GM23338 (cell line): ENCODE results near the gene ABHD5. TPM values are rescaled to one million over a fixed set of nuclear protein-coding genes. Genes with fewer than 3 reads are reported as not detected.

Experiments used
- ATAC-seq: fragments of 200-7000 bp; cut with Tn5 transposase; 3 replicates; pipeline ENCODE4 v1.9.1; 2020
- DNase-seq: peaks from one replicate; pipeline ENCODE4 v3.0.0-alpha.2; 2015; ENCODE audit warnings: low spot score
- H2AFZ ChIP-seq: fragments of 200-600 bp; sonication (generic); 2 replicates; pipeline ENCODE4 v1.8.0; 2016; ENCODE audit warnings: antibody characterized with exemption, mild to moderate bottlenecking, moderate library complexity
- H3F3A ChIP-seq: fragments of 200-600 bp; sonication (generic); replicated peaks from 2 replicates; pipeline ENCODE4 v1.8.0; 2017; ENCODE audit warnings: antibody characterized with exemption, mixed run types, low read depth
- H3K27ac ChIP-seq: fragments of 200-600 bp; sonication (generic); 2 replicates; pipeline ENCODE4 v1.6.1; 2016; ENCODE audit warnings: low read depth
- H3K27me3 ChIP-seq: fragments of 200-600 bp; sonication (generic); 2 replicates; pipeline ENCODE4 v1.8.0; 2016; ENCODE audit warnings: mild to moderate bottlenecking, mixed run types, moderate library complexity; ENCODE audit not compliant: insufficient read depth
- H3K36me3 ChIP-seq: fragments of 200-600 bp; sonication (generic); 2 replicates; pipeline ENCODE4 v1.8.0; 2016; ENCODE audit warnings: mild to moderate bottlenecking; ENCODE audit not compliant: insufficient read depth
- H3K4me1 ChIP-seq: fragments of 200-600 bp; sonication (generic); 2 replicates; pipeline ENCODE4 v1.8.0; 2016; ENCODE audit warnings: mild to moderate bottlenecking, moderate library complexity; ENCODE audit not compliant: insufficient read depth
- H3K4me2 ChIP-seq: fragments of 200-600 bp; sonication (generic); 2 replicates; pipeline ENCODE4 v1.7.1; 2017; ENCODE audit warnings: mixed run types
- H3K4me3 ChIP-seq: fragments of 200-600 bp; sonication (generic); 2 replicates; pipeline ENCODE4 v1.6.1; 2016; ENCODE audit warnings: mixed run types
- H3K79me2 ChIP-seq: fragments of 200-600 bp; sonication (generic); replicated peaks from 2 replicates; pipeline ENCODE4 v1.8.0; 2017; ENCODE audit warnings: mild to moderate bottlenecking; ENCODE audit not compliant: insufficient read depth
- H3K9me2 ChIP-seq: fragments of 200-600 bp; sonication (generic); 2 replicates; pipeline ENCODE4 v1.8.0; 2017; ENCODE audit not compliant: insufficient read depth
- H4K20me1 ChIP-seq: fragments of 200-600 bp; sonication (generic); replicated peaks from 2 replicates; pipeline ENCODE4 v1.8.0; 2017; ENCODE audit warnings: mild to moderate bottlenecking; ENCODE audit not compliant: insufficient read depth
- H3K27ac Mint-ChIP-seq: 2 replicates; pipeline ENCODE4 v1.8.0; 2020; ENCODE audit warnings: inconsistent platforms, mild to moderate bottlenecking, moderate library complexity, mixed read lengths
- H3K27me3 Mint-ChIP-seq: 3 replicates; pipeline ENCODE4 v1.8.0; 2022; ENCODE audit warnings: low read depth, mild to moderate bottlenecking, moderate library complexity, mixed read lengths, inconsistent platforms; ENCODE audit not compliant: insufficient read depth, poor library complexity
- H3K36me3 Mint-ChIP-seq: 3 replicates; pipeline ENCODE4 v1.8.0; 2021; ENCODE audit warnings: low read depth, mild to moderate bottlenecking, inconsistent platforms, moderate library complexity, mixed read lengths
- H3K4me1 Mint-ChIP-seq: 3 replicates; pipeline ENCODE4 v1.8.0; 2020; ENCODE audit warnings: mild to moderate bottlenecking, inconsistent platforms, mixed read lengths
- H3K4me3 Mint-ChIP-seq: 3 replicates; pipeline ENCODE4 v1.8.0; 2021; ENCODE audit warnings: moderate library complexity, mild to moderate bottlenecking, inconsistent platforms, mixed read lengths
- H3K9me3 Mint-ChIP-seq: 3 replicates; pipeline ENCODE4 v1.8.0; 2020; ENCODE audit warnings: moderate library complexity, mild to moderate bottlenecking, inconsistent platforms, mixed read lengths
- CREB1 ChIP-seq: fragments of 250-450 bp; sonication (Bioruptor Pico); IDR thresholded peaks from 2 replicates; pipeline ENCODE4 v1.5.0; 2020; ENCODE audit warnings: low read depth, mild to moderate bottlenecking, moderate library complexity
- CTCF ChIP-seq, 2 experiments: fragments of 200-600 bp in 1 of 2; sonication (generic) in 1 of 2; conservative IDR thresholded peaks; 2 replicates each; pipeline versions ENCODE4 v1.5.1 to v1.6.1; 2016 to 2017; ENCODE audit warnings: antibody characterized with exemption in 2 of 2, low read depth in 2 of 2, mild to moderate bottlenecking in 2 of 2, moderate library complexity in 1 of 2
- ETS1 ChIP-seq: IDR thresholded peaks from 2 replicates; pipeline ENCODE4 v1.6.1; 2016; ENCODE audit warnings: antibody characterized with exemption
- EZH2 ChIP-seq: fragments of 200-600 bp; sonication (generic); IDR thresholded peaks from one replicate; pipeline ENCODE4 v1.8.0; 2017; ENCODE audit warnings: antibody characterized with exemption, mild to moderate bottlenecking, low read depth; ENCODE audit not compliant: unreplicated experiment
- EZH2phosphoT487 ChIP-seq: fragments of 200-600 bp; sonication (generic); IDR thresholded peaks from one replicate; pipeline ENCODE4 v1.8.1; 2018; ENCODE audit warnings: antibody characterized with exemption; ENCODE audit not compliant: unreplicated experiment
- JUNB ChIP-seq: IDR thresholded peaks from one replicate; pipeline ENCODE4 v1.6.1; 2016; ENCODE audit warnings: antibody characterized with exemption; ENCODE audit not compliant: unreplicated experiment
- NANOG ChIP-seq: IDR thresholded peaks from 2 replicates; pipeline ENCODE4 v1.6.1; 2016; ENCODE audit warnings: antibody characterized with exemption, borderline replicate concordance
- POLR2AphosphoS5 ChIP-seq: IDR thresholded peaks from 2 replicates; pipeline ENCODE4 v1.6.1; 2016; ENCODE audit warnings: antibody characterized with exemption, low read depth
- STAT1 ChIP-seq: IDR thresholded peaks from one replicate; pipeline ENCODE4 v1.6.1; 2016; ENCODE audit warnings: antibody characterized with exemption; ENCODE audit not compliant: unreplicated experiment
- ZNF331 ChIP-seq: fragments of 250-450 bp; sonication (Bioruptor Pico); IDR thresholded peaks from 2 replicates; pipeline ENCODE4 v1.5.0; 2020; ENCODE audit warnings: low read depth, mild to moderate bottlenecking, moderate library complexity
- ZNF462 ChIP-seq: fragments of 250-450 bp; sonication (Bioruptor Pico); IDR thresholded peaks from 2 replicates; pipeline ENCODE4 v1.5.0; 2020; ENCODE audit warnings: mild to moderate bottlenecking, moderate library complexity
- polyA plus RNA-seq: library from polyadenylated mRNA; unstranded; fragments of >200 nt; fragmentation: Nextera tagmentation; extraction: Ambion mirVana; gene quantifications from 2 replicates; pipeline ENCODE4 v1.2.1, GENCODE V29; 2016
- total RNA-seq: library from RNA; depleted of rRNA; stranded (reverse); fragments of >200 nt; shearing (Covaris generic); gene quantifications from 2 replicates; pipeline ENCODE4 v1.2.3, GENCODE V29; 2014

The ABHD5 gene
- total and polyA plus RNA-seq, 2 experiments from 2014 or later = 12.1 to 12.3 TPM

- no peak for TF ChIP-seq CTCF (conservative IDR thresholded peaks at IDR 0.05; ENCODE audit: low read depth in 2 of 2)
Observed at GRCh38 chr3:43774799-43775198, 84.1 kb downstream of the ABHD5 start (continued).

- Histone ChIP-seq H3K36me3 (no peaks in the 10 kb centered on the region), H3K79me2 (no peaks in the 10 kb centered on the region), H3K27ac (no peak overlapping the region), H4K20me1 (no peaks in the 10 kb centered on the region), H3K4me3 (no peak overlapping the region), H3K4me1 (no peaks in the 10 kb centered on the region), H3K27me3 (no peaks in the 10 kb centered on the region), H3K4me2 (no peak overlapping the region), H3F3A (no peaks in the 10 kb centered on the region), H3K9me2 (peaks cover 3% of the 10 kb centered on the region), H2AFZ (no peak overlapping the region)
- no peaks in the 10 kb centered on the region for H3K36me3 Mint-ChIP-seq
- no peak for DNase-seq
- H3K9me3 Mint-ChIP-seq = no peaks in the 10 kb centered on the region; the same call in 2 of the 3 replicates
- peaks cover 7% of the 10 kb centered on the region for H3K4me1 Mint-ChIP-seq
- H3K27me3 Mint-ChIP-seq = peaks cover 10% of the 10 kb centered on the region
- TF ChIP-seq EZH2phosphoT487 = no peak
- no peak for TF ChIP-seq NANOG
- no peak for TF ChIP-seq JUNB
- TF ChIP-seq STAT1 = no peak
- TF ChIP-seq EZH2 = no peak
- TF ChIP-seq POLR2AphosphoS5 = no peak
- no peak for TF ChIP-seq ETS1
- no peak for TF ChIP-seq CTCF (conservative IDR thresholded peaks at IDR 0.05; ENCODE audit: low read depth in 2 of 2)
- TF ChIP-seq ZNF462 (CRISPR knock-in tag) = no peak
- no peak for TF ChIP-seq CREB1 (CRISPR knock-in tag)
- no peak for TF ChIP-seq ZNF331 (CRISPR knock-in tag)
- no peak for ATAC-seq
- H3K27ac Mint-ChIP-seq = no peak overlapping the region
- H3K4me3 Mint-ChIP-seq = no peak overlapping the region
Observed at GRCh38 chr3:43776101-43776500, 85.4 kb downstream of the ABHD5 start.
